WTC11 (cell line): ENCODE results near the gene CXorf58. TPM values are rescaled to one million over a fixed set of nuclear protein-coding genes. Genes with fewer than 3 reads are reported as not detected.

Experiments
- ATAC-seq: fragments of 200-7000 bp; cut with Tn5 transposase; 2 replicates; pipeline ENCODE4 v1.10.0; 2021; ENCODE audit warnings: mild to moderate bottlenecking, moderate library complexity
- CTCF ChIA-PET: fragments of 300-600 bp; sonication (Branson Sonifier 250); formaldehyde crosslinking; loops from one replicate; lab custom pipeline; 2021; ENCODE audit warnings: antibody characterized with exemption; lab: Charles Lee
- POLR2A ChIA-PET: fragments of 350-600 bp; sonication (Branson Sonifier 250); formaldehyde crosslinking; loops from one replicate; lab custom pipeline; 2021; ENCODE audit warnings: antibody characterized with exemption; lab: Charles Lee
- DNase-seq: peaks from one replicate; pipeline ENCODE4 v3.0.0; 2021; ENCODE audit warnings: low spot score
- H3K27ac Mint-ChIP-seq: 2 replicates; pipeline ENCODE4 v1.8.0; 2021; ENCODE audit warnings: mixed read lengths
- H3K27me3 Mint-ChIP-seq: 2 replicates; pipeline ENCODE4 v1.8.0; 2021; ENCODE audit warnings: low read depth, mild to moderate bottlenecking, moderate library complexity, mixed read lengths
- H3K36me3 Mint-ChIP-seq: 2 replicates; pipeline ENCODE4 v1.8.0; 2021; ENCODE audit warnings: mixed read lengths
- H3K4me1 Mint-ChIP-seq: 2 replicates; pipeline ENCODE4 v1.8.0; 2022; ENCODE audit warnings: mixed read lengths
- H3K4me3 Mint-ChIP-seq: 2 replicates; pipeline ENCODE4 v1.8.0; 2021; ENCODE audit warnings: mild to moderate bottlenecking, moderate library complexity, mixed read lengths
- H3K9me3 Mint-ChIP-seq: 2 replicates; pipeline ENCODE4 v1.8.0; 2021; ENCODE audit warnings: mixed read lengths
- ATF1 ChIP-seq: sonication (generic); formaldehyde crosslinking; IDR thresholded peaks from 2 replicates; pipeline ENCODE4 v1.8.1; 2023; ENCODE audit warnings: mild to moderate bottlenecking, moderate library complexity, missing genetic modification reagents
- CREB1 ChIP-seq: sonication (generic); formaldehyde crosslinking; IDR thresholded peaks from 2 replicates; pipeline ENCODE4 v1.8.0; 2023; ENCODE audit warnings: mild to moderate bottlenecking, missing genetic modification reagents
- GRHL2 ChIP-seq: fragments of 250-450 bp; sonication (Bioruptor Pico); IDR thresholded peaks from 2 replicates; pipeline ENCODE4 v1.8.0; 2022; ENCODE audit warnings: mild to moderate bottlenecking, moderate library complexity; ENCODE audit not compliant: insufficient replicate concordance, severe bottlenecking
- MXD4 ChIP-seq: fragments of 250-450 bp; sonication (Bioruptor Pico); IDR thresholded peaks from 2 replicates; pipeline ENCODE4 v1.8.0; 2021; ENCODE audit warnings: mild to moderate bottlenecking, moderate library complexity, borderline replicate concordance
- NFE2L1 ChIP-seq: sonication (generic); formaldehyde crosslinking; IDR thresholded peaks from 2 replicates; pipeline ENCODE4 v1.8.1; 2023; ENCODE audit warnings: missing genetic modification reagents
- RELA ChIP-seq: sonication (generic); formaldehyde crosslinking; IDR thresholded peaks from 2 replicates; pipeline ENCODE4 v1.8.1; 2022; ENCODE audit warnings: missing genetic modification reagents, mild to moderate bottlenecking, borderline replicate concordance
- SOX15 ChIP-seq: fragments of 250-450 bp; sonication (Bioruptor Pico); IDR thresholded peaks from 2 replicates; pipeline ENCODE4 v1.9.0; 2021; ENCODE audit warnings: mild to moderate bottlenecking
- TEAD1 ChIP-seq: sonication (generic); formaldehyde crosslinking; IDR thresholded peaks from 2 replicates; pipeline ENCODE4 v1.8.0; 2022; ENCODE audit warnings: mild to moderate bottlenecking, missing genetic modification reagents
- ZBTB21 ChIP-seq: sonication (generic); formaldehyde crosslinking; IDR thresholded peaks from 2 replicates; pipeline ENCODE4 v1.8.1; 2023; ENCODE audit warnings: mild to moderate bottlenecking, missing genetic modification reagents, borderline replicate concordance
- ZNF232 ChIP-seq: sonication (generic); formaldehyde crosslinking; IDR thresholded peaks from 2 replicates; pipeline ENCODE4 v1.8.0; 2022; ENCODE audit warnings: mild to moderate bottlenecking, missing genetic modification reagents
- ZNF263 ChIP-seq: sonication (generic); formaldehyde crosslinking; IDR thresholded peaks from 2 replicates; pipeline ENCODE4 v1.8.1; 2022; ENCODE audit warnings: low read depth, mild to moderate bottlenecking, moderate library complexity, missing genetic modification reagents
- ZNF317 ChIP-seq: sonication (generic); formaldehyde crosslinking; IDR thresholded peaks from 2 replicates; pipeline ENCODE4 v1.8.1; 2023; ENCODE audit warnings: low read depth, mild to moderate bottlenecking, moderate library complexity, missing genetic modification reagents, borderline replicate concordance
- ZNF396 ChIP-seq: fragments of 250-450 bp; sonication (Bioruptor Pico); IDR thresholded peaks from 2 replicates; pipeline ENCODE4 v1.8.0; 2021; ENCODE audit warnings: mild to moderate bottlenecking, moderate library complexity, borderline replicate concordance
- ZNF416 ChIP-seq: fragments of 250-450 bp; sonication (Bioruptor Pico); IDR thresholded peaks from 2 replicates; pipeline ENCODE4 v1.9.0; 2021; ENCODE audit warnings: mild to moderate bottlenecking, inconsistent platforms
- ZNF423 ChIP-seq: fragments of 250-450 bp; sonication (Bioruptor Pico); IDR thresholded peaks from 2 replicates; pipeline ENCODE4 v2.1.2; 2022; ENCODE audit warnings: mild to moderate bottlenecking, moderate library complexity
- total RNA-seq: library from RNA; stranded (reverse); gene quantifications from 3 replicates; pipeline ENCODE4 v1.2.3, GENCODE V29; 2021
- TF ChIP-seq, protein P1 (sequence below): sonication (generic); formaldehyde crosslinking; IDR thresholded peaks from 2 replicates; pipeline ENCODE4 v1.8.1; 2022; ENCODE audit warnings: low read depth, mild to moderate bottlenecking, moderate library complexity, missing genetic modification reagents, borderline replicate concordance
- TF ChIP-seq, protein P2 (sequence below): sonication (generic); formaldehyde crosslinking; IDR thresholded peaks from 2 replicates; pipeline ENCODE4 v1.8.1; 2023; ENCODE audit warnings: mild to moderate bottlenecking, moderate library complexity, missing genetic modification reagents
- TF ChIP-seq, protein P3 (sequence below): fragments of 250-450 bp; sonication (Bioruptor Pico); conservative IDR thresholded peaks from 2 replicates; pipeline ENCODE4 v1.9.0; 2021; ENCODE audit warnings: mild to moderate bottlenecking
- TF ChIP-seq, protein P4 (sequence below): sonication (generic); formaldehyde crosslinking; IDR thresholded peaks from 2 replicates; pipeline ENCODE4 v1.8.1; 2022; ENCODE audit warnings: mild to moderate bottlenecking, moderate library complexity, missing genetic modification reagents
- TF ChIP-seq, protein P5 (sequence below): sonication (generic); formaldehyde crosslinking; IDR thresholded peaks from 2 replicates; pipeline ENCODE4 v1.8.0; 2023; ENCODE audit warnings: mild to moderate bottlenecking, missing genetic modification reagents
- TF ChIP-seq, protein P6 (sequence below): sonication (generic); formaldehyde crosslinking; IDR thresholded peaks from 2 replicates; pipeline ENCODE4 v1.8.1; 2023; ENCODE audit warnings: mild to moderate bottlenecking, missing genetic modification reagents

Gene CXorf58
- total RNA-seq, 1 experiment from 2014 or later, result not detected

DNA sequence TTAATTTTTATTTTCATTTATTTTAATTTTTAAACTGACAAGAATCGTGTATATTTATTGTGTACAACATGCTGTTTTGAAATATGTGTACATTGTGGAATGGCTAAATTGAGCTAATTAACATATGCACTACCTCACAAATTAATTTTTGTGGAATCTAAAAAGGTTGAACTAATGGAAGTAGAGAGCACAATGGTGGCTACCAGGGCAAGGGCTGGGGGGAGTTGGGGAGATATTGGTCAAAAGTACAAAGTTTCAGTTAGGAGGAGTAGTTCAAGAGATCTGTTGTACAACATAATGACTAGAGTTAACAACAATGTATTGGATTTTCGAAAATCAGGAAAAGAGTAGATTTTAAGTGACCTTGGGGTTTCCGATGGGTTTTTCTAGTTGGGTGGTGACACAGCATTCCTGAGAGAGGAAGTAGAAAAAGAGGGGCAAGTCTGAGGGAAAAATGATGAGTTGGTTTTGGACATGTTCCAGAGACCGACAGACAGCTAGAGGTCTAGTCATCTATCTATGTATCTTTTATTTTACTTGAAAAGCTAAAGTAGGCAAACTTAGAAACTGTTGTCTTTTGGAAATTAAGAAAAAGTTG, 23.3 kb upstream of the CXorf58 start:
- Mint-ChIP-seq H3K27me3 (no peaks in the 10 kb centered on the region), H3K4me1 (peaks cover 23% of the 10 kb centered on the region), H3K36me3 (no peaks in the 10 kb centered on the region), H3K9me3 (no peaks in the 10 kb centered on the region), H3K4me3 (no peak overlapping the region), H3K27ac (no peak overlapping the region; the same call in 1 of the 2 replicates)
- ChIA-PET CTCF (interaction anchor here (1.0 kb wide), 1 partner anchor 17 kb away, joined by 3 read pairs; no protein-coding TSS in a partner anchor), POLR2A (no interaction called here)
- ATAC-seq (no peak), DNase-seq (no peak)
- TF ChIP-seq NFE2L1 (CRISPR knock-in tag) (no peak), MXD4 (CRISPR knock-in tag) (no peak), GRHL2 (CRISPR knock-in tag) (no peak), ATF1 (CRISPR knock-in tag) (no peak), RELA (CRISPR knock-in tag) (no peak), ZNF396 (CRISPR knock-in tag) (no peak), ZNF263 (no peak), ZNF232 (CRISPR knock-in tag) (no peak)
- TF ChIP-seq, protein P1, sequence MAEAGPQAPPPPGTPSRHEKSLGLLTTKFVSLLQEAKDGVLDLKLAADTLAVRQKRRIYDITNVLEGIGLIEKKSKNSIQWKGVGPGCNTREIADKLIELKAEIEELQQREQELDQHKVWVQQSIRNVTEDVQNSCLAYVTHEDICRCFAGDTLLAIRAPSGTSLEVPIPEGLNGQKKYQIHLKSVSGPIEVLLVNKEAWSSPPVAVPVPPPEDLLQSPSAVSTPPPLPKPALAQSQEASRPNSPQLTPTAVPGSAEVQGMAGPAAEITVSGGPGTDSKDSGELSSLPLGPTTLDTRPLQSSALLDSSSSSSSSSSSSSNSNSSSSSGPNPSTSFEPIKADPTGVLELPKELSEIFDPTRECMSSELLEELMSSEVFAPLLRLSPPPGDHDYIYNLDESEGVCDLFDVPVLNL (CRISPR knock-in tag), result no peak
- TF ChIP-seq, protein P2, sequence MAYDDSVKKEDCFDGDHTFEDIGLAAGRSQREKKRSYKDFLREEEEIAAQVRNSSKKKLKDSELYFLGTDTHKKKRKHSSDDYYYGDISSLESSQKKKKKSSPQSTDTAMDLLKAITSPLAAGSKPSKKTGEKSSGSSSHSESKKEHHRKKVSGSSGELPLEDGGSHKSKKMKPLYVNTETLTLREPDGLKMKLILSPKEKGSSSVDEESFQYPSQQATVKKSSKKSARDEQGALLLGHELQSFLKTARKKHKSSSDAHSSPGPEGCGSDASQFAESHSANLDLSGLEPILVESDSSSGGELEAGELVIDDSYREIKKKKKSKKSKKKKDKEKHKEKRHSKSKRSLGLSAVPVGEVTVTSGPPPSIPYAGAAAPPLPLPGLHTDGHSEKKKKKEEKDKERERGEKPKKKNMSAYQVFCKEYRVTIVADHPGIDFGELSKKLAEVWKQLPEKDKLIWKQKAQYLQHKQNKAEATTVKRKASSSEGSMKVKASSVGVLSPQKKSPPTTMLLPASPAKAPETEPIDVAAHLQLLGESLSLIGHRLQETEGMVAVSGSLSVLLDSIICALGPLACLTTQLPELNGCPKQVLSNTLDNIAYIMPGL, result no peak
- TF ChIP-seq, protein P3, sequence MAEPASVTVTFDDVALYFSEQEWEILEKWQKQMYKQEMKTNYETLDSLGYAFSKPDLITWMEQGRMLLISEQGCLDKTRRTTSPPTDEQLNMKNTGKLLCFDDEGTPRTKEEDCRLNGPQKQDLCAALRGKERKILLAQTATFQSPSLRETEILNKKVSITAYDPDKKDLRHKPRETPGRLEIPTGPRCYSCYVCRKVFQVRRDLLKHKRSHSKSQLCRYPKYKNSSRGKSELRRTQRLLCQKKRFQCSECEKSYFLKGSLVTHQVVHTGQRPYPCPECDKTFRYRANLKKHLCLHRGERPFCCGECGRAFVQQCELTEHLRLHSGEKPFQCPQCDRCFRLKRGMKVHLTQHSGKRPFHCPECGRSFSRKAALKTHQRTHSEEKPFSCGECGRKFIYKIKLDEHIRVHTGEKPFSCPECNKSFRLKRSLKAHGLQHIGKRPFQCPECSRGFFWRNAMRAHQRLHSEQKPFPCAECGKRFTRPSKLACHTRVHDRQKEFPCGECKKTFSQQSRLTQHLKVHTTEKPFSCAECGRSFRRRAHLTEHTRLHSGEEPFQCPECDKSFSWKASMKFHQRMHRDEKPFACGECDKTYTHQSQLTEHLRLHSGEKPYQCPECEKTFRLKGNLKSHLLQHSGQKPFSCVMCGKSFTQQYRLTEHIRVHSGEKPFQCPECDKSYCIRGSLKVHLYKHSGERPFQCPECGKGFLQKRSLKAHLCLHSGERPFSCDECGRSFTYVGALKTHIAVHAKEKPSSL (CRISPR knock-in tag), result no peak

DNA sequence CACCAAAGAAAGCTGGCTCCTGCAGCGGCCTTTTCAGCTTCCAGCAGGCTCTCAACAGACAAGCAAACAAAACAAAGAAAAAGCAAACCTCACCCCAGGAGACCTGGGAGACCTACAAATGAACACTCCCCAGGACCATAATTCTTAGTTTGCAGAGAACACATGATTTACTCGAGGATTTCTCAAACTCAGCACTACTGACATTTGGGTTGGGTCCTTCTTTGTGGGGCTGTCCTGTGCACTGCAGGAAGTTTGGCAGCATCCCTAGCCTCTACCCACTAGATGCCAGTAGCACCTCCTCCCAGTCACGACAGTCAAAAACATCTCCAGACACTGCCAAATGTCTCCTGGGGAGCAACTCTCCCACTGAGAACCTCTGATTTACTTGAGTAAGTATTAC, 22.0 kb upstream of the CXorf58 start:
- Mint-ChIP-seq H3K9me3 (no peaks in the 10 kb centered on the region), H3K36me3 (no peaks in the 10 kb centered on the region), H3K4me1 (peaks cover 23% of the 10 kb centered on the region), H3K4me3 (no peak overlapping the region), H3K27ac (peak overlapping the region; percentile 33; the same call in 1 of the 2 replicates), H3K27me3 (no peaks in the 10 kb centered on the region)
- ChIA-PET POLR2A (no interaction called here), CTCF (no interaction called here)
- DNase-seq (no peak), ATAC-seq (no peak; the same call in 1 of the 2 replicates)
- peak; percentile 72 for TF ChIP-seq ZNF423
- TF ChIP-seq, protein P4, sequence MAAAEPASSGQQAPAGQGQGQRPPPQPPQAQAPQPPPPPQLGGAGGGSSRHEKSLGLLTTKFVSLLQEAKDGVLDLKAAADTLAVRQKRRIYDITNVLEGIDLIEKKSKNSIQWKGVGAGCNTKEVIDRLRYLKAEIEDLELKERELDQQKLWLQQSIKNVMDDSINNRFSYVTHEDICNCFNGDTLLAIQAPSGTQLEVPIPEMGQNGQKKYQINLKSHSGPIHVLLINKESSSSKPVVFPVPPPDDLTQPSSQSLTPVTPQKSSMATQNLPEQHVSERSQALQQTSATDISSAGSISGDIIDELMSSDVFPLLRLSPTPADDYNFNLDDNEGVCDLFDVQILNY (CRISPR knock-in tag), result no peak

DNA sequence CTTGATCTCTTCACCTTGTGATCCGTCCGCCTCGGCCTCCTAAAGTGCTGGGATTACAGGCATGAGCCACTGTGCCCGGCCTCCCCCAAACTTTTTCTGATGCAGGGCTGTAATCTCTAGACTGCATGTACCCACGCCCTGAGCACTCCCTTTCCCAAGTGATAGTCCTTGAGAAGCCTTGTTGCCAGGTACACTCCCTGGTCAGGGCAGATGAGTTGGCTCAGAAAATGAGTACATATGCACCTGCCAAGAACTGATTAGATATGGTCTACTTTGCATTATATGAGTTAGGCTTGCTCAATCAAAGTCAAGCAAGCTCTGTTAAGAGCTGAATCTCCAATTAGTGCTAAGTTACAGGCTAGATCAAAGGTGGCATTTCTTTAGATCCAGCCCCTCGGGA, 20.4 kb upstream of the CXorf58 start:
- Mint-ChIP-seq H3K9me3 (no peaks in the 10 kb centered on the region), H3K27ac (no peak overlapping the region), H3K4me1 (peaks cover 23% of the 10 kb centered on the region), H3K27me3 (no peaks in the 10 kb centered on the region), H3K36me3 (no peaks in the 10 kb centered on the region), H3K4me3 (no peak overlapping the region)
- ATAC-seq (no peak), DNase-seq (no peak)
- CTCF ChIA-PET, result no interaction called here
- POLR2A ChIA-PET, result no interaction called here
- TF ChIP-seq ZBTB21 (CRISPR knock-in tag) (no peak), ZNF317 (CRISPR knock-in tag) (no peak), TEAD1 (CRISPR knock-in tag) (no peak), ZNF416 (CRISPR knock-in tag) (no peak), ZNF263 (no peak), CREB1 (CRISPR knock-in tag) (no peak), SOX15 (no peak)
- TF ChIP-seq, protein P5, sequence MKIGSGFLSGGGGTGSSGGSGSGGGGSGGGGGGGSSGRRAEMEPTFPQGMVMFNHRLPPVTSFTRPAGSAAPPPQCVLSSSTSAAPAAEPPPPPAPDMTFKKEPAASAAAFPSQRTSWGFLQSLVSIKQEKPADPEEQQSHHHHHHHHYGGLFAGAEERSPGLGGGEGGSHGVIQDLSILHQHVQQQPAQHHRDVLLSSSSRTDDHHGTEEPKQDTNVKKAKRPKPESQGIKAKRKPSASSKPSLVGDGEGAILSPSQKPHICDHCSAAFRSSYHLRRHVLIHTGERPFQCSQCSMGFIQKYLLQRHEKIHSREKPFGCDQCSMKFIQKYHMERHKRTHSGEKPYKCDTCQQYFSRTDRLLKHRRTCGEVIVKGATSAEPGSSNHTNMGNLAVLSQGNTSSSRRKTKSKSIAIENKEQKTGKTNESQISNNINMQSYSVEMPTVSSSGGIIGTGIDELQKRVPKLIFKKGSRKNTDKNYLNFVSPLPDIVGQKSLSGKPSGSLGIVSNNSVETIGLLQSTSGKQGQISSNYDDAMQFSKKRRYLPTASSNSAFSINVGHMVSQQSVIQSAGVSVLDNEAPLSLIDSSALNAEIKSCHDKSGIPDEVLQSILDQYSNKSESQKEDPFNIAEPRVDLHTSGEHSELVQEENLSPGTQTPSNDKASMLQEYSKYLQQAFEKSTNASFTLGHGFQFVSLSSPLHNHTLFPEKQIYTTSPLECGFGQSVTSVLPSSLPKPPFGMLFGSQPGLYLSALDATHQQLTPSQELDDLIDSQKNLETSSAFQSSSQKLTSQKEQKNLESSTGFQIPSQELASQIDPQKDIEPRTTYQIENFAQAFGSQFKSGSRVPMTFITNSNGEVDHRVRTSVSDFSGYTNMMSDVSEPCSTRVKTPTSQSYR (CRISPR knock-in tag), result no peak
- TF ChIP-seq, protein P6, sequence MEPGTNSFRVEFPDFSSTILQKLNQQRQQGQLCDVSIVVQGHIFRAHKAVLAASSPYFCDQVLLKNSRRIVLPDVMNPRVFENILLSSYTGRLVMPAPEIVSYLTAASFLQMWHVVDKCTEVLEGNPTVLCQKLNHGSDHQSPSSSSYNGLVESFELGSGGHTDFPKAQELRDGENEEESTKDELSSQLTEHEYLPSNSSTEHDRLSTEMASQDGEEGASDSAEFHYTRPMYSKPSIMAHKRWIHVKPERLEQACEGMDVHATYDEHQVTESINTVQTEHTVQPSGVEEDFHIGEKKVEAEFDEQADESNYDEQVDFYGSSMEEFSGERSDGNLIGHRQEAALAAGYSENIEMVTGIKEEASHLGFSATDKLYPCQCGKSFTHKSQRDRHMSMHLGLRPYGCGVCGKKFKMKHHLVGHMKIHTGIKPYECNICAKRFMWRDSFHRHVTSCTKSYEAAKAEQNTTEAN (CRISPR knock-in tag), result no peak
